PFSK-1 (cell line): Measurements from ENCODE around the gene ZNF318.

Experiments used
- POLR2AphosphoS5 ChIP-seq: IDR thresholded peaks from 2 replicates; pipeline ENCODE4 v1.6.1; 2012; ENCODE audit warnings: low read depth, mild to moderate bottlenecking, control low read depth, low read length, moderate library complexity
- TAF1 ChIP-seq: IDR thresholded peaks from 2 replicates; pipeline ENCODE4 v1.6.1; 2012; ENCODE audit warnings: low read length, control low read depth, borderline replicate concordance; ENCODE audit not compliant: insufficient read depth
- TF ChIP-seq, protein P1 (sequence below), 2 experiments: IDR thresholded peaks; 2 replicates each; pipeline versions ENCODE4 v1.6.1 to v1.8.0; 2011 to 2012; ENCODE audit warnings: low read depth in 2 of 2, low read length in 2 of 2, control low read depth in 1 of 2, inconsistent platforms in 1 of 2, mild to moderate bottlenecking in 1 of 2, moderate library complexity in 1 of 2; ENCODE audit not compliant: insufficient read depth in 1 of 2

GRCh38 chr6:43347021-43347420 lies 22.4 kb downstream of the ZNF318 start:
- TF ChIP-seq POLR2AphosphoS5 (no peak), TAF1 (no peak)
- TF ChIP-seq, protein P1, sequence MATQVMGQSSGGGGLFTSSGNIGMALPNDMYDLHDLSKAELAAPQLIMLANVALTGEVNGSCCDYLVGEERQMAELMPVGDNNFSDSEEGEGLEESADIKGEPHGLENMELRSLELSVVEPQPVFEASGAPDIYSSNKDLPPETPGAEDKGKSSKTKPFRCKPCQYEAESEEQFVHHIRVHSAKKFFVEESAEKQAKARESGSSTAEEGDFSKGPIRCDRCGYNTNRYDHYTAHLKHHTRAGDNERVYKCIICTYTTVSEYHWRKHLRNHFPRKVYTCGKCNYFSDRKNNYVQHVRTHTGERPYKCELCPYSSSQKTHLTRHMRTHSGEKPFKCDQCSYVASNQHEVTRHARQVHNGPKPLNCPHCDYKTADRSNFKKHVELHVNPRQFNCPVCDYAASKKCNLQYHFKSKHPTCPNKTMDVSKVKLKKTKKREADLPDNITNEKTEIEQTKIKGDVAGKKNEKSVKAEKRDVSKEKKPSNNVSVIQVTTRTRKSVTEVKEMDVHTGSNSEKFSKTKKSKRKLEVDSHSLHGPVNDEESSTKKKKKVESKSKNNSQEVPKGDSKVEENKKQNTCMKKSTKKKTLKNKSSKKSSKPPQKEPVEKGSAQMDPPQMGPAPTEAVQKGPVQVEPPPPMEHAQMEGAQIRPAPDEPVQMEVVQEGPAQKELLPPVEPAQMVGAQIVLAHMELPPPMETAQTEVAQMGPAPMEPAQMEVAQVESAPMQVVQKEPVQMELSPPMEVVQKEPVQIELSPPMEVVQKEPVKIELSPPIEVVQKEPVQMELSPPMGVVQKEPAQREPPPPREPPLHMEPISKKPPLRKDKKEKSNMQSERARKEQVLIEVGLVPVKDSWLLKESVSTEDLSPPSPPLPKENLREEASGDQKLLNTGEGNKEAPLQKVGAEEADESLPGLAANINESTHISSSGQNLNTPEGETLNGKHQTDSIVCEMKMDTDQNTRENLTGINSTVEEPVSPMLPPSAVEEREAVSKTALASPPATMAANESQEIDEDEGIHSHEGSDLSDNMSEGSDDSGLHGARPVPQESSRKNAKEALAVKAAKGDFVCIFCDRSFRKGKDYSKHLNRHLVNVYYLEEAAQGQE (IDR thresholded peaks at IDR 0.05; ENCODE audit: insufficient read depth in 1 of 2, low read depth in 2 of 2, low read length in 2 of 2): no peak
